ENCODE measurements around the gene MAP2K2. TPM values are rescaled to one million over a fixed set of nuclear protein-coding genes. Genes with fewer than 3 reads are reported as not detected.

MAP2K2 gene
- total RNA-seq, 2 donors from 2014 or later: 191 TPM

GRCh38 chr19:4042731-4043082 lies 81.2 kb downstream of the MAP2K2 start:
- Mint-ChIP-seq H3K4me1 (no peaks in the 10 kb centered on the region), H3K36me3 (ENCODE audit: low read depth) (peaks cover 11% of the 10 kb centered on the region), H3K27me3 (ENCODE audit: insufficient read depth) (no peaks in the 10 kb centered on the region), H3K27ac (no peak overlapping the region), H3K4me3 (no peak overlapping the region), H3K9me3 (no peaks in the 10 kb centered on the region)
- no peaks in the 10 kb centered on the region for H3K9me3 ChIP-seq (ENCODE audit: control insufficient read depth, low read length)
- DNase-seq: no peak
- no peaks in the 10 kb centered on the region for H3K4me1 ChIP-seq (ENCODE audit: control insufficient read depth, insufficient read depth, low read length)
- no peak overlapping the region for H3K4me3 ChIP-seq (ENCODE audit: low read length)
- no peak for TF ChIP-seq CTCF (conservative IDR thresholded peaks at IDR 0.05)
- H3K27ac ChIP-seq (ENCODE audit: low read depth, low read length): no peak overlapping the region
- H3K9ac ChIP-seq (ENCODE audit: extremely low read depth, low read length, poor library complexity, severe bottlenecking): no peak overlapping the region
- H3K27me3 ChIP-seq (ENCODE audit: control insufficient read depth, insufficient read depth, low read length, poor library complexity, severe bottlenecking): no peaks in the 10 kb centered on the region
- 88 to 91% methylated on average over 6 to 14 of the region's 14 CpGs for WGBS, 2 experiments (ENCODE audit: insufficient coverage in 1 of 2, insufficient read length in 1 of 2)
- H3K36me3 ChIP-seq (ENCODE audit: control insufficient read depth, insufficient read depth, low read length): no peaks in the 10 kb centered on the region

DNA sequence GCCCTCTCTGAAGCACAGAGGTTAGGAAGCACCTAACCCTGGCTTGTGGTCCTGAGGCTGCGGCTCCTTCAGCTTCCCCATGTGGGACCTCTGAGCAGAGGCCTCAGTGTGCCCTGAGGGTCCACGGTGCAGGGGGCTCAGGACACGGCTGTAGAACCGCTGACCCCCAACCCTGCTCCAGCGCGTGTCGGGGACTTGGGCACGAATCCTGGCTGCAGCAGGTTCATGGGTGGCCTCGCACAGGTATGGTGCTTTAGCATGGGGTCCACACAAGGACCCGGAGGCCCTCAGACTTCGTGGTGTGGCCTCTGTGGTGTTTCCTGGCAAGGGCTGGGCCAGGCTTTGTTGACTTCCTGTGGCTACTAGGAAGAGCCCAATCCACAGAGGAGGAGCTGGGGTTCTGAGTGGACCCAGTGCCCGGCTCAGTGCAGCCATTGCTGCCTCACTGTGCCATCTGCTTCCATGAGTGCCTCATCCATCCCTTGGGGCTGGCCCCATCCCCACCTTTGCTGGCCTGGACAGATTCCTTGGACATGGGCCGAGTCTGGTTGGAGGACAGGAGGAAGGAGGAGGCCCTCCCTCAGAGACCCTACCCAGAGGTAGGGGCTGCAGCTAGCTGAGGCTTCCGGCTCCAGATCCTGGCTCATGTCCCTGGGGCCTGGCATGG lies 81.7 kb downstream of the MAP2K2 start:
- Mint-ChIP-seq H3K4me1 (no peaks in the 10 kb centered on the region), H3K9me3 (no peaks in the 10 kb centered on the region), H3K27ac (no peak overlapping the region), H3K27me3 (ENCODE audit: insufficient read depth) (no peaks in the 10 kb centered on the region), H3K4me3 (no peak overlapping the region), H3K36me3 (ENCODE audit: low read depth) (peaks cover 9% of the 10 kb centered on the region)
- 95% methylated on average over 10 to 14 of the region's 14 CpGs for WGBS, 2 experiments (ENCODE audit: insufficient coverage in 1 of 2, insufficient read length in 1 of 2)
- DNase-seq: no peak
- Histone ChIP-seq H3K27me3 (ENCODE audit: control insufficient read depth, insufficient read depth, low read length, poor library complexity, severe bottlenecking) (no peaks in the 10 kb centered on the region), H3K36me3 (ENCODE audit: control insufficient read depth, insufficient read depth, low read length) (no peaks in the 10 kb centered on the region), H3K27ac (ENCODE audit: low read depth, low read length) (no peak overlapping the region), H3K4me3 (ENCODE audit: low read length) (no peak overlapping the region), H3K9me3 (ENCODE audit: control insufficient read depth, low read length) (no peaks in the 10 kb centered on the region), H3K4me1 (ENCODE audit: control insufficient read depth, insufficient read depth, low read length) (no peaks in the 10 kb centered on the region), H3K9ac (ENCODE audit: extremely low read depth, low read length, poor library complexity, severe bottlenecking) (no peak overlapping the region)
- TF ChIP-seq CTCF (conservative IDR thresholded peaks at IDR 0.05): no peak

Other genes starting within 250 kb of the MAP2K2 start
- 1 to 10 TPM in 1 of 2 donors, under 1 TPM in 1; 0.58 to 2.8 TPM for gene ATCAY, start 243.4 kb downstream of the MAP2K2 start, total RNA-seq
- 10 to 100 TPM; 22.1 to 36.4 TPM for gene NMRK2, start 191.1 kb downstream of the MAP2K2 start, total RNA-seq
- 100 to 1,000 TPM in 1 of 2 donors, 10 to 100 TPM in 1; 89.9 to 106 TPM for gene DAPK3, start 153.0 kb downstream of the MAP2K2 start, total RNA-seq
- 1,000 to 10,000 TPM; 1,913 to 2,886 TPM for gene EEF2, start 138.7 kb downstream of the MAP2K2 start, total RNA-seq
- 10 to 100 TPM; 57.5 to 58.1 TPM for gene PIAS4, start 116.4 kb downstream of the MAP2K2 start, total RNA-seq
- 10 to 100 TPM; 19.2 to 22.1 TPM for gene ZBTB7A, start 57.2 kb downstream of the MAP2K2 start, total RNA-seq
- gene CREB3L3, start 29.5 kb upstream of the MAP2K2 start, total RNA-seq: under 1 TPM; 0.26 to 0.31 TPM
- gene SIRT6, start 58.4 kb upstream of the MAP2K2 start, total RNA-seq: 10 to 100 TPM; 22.1 to 29.1 TPM
- 1 to 10 TPM in 1 of 2 donors, under 1 TPM in 1; 0.77 to 2.0 TPM for gene ANKRD24, start 58.6 kb upstream of the MAP2K2 start, total RNA-seq
- gene EBI3, start 105.4 kb upstream of the MAP2K2 start, total RNA-seq: not detected
- gene YJU2, start 123.0 kb upstream of the MAP2K2 start, total RNA-seq: 10 to 100 TPM; 15.8 to 16.4 TPM
- gene SHD, start 155.1 kb upstream of the MAP2K2 start, total RNA-seq: 1 to 10 TPM; 2.8 to 6.6 TPM
- under 1 TPM; 0.58 to 0.70 TPM for gene TMIGD2, start 178.3 kb upstream of the MAP2K2 start, total RNA-seq
- gene FSD1, start 180.5 kb upstream of the MAP2K2 start, total RNA-seq: 10 to 100 TPM; 33.3 to 37.9 TPM
- gene STAP2, start 214.7 kb upstream of the MAP2K2 start, total RNA-seq: 10 to 100 TPM; 12.7 to 13.3 TPM
- 10 to 100 TPM; 51.5 to 55.9 TPM for gene MPND, start 219.4 kb upstream of the MAP2K2 start, total RNA-seq